GM18511 (cell line): ENCODE measurements around the gene STAC3.
"Not testable (repeated sequence)": the region's sequence is repeated elsewhere in the genome, so short reads cannot be mapped to it uniquely, and the experiment has no call there.

Experiments used
- ATAC-seq: cut with Tn5 transposase; IDR thresholded peaks from one replicate; pipeline ENCODE4 v1.9.1; 2021; ENCODE audit warnings: mild to moderate bottlenecking, moderate library complexity; ENCODE audit not compliant: unreplicated experiment

STAC3 gene

DNA sequence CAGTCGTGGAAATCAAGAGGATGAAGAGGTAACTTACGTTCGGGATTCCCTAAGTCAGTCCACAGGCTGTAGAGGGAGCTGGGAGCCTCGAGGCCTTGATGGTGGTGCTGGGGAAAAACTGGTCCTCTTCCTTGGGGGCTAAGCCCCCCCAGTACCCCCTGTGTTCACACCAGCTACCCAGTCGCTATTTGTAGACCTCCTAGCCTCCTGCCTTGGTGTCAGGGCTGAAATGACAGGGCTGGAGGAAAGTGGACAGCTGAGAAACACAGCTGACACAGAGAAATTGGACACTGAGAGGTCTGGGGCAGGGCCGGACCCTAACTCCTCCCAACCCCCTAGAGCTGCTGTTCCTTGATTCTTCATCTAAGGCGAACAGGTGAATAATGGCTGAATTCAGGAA lies at the start of gene STAC3:
Gene STAC3, minus strand, starts transcription at position 232 of the 400 bp plus-strand sequence. CDS start 1,551 bp downstream, outside the sequence.
- no peak for ATAC-seq

- no peak for ATAC-seq
Measured at GRCh38 chr12:57299514-57300016, 48.6 kb upstream of the STAC3 start.

DNA sequence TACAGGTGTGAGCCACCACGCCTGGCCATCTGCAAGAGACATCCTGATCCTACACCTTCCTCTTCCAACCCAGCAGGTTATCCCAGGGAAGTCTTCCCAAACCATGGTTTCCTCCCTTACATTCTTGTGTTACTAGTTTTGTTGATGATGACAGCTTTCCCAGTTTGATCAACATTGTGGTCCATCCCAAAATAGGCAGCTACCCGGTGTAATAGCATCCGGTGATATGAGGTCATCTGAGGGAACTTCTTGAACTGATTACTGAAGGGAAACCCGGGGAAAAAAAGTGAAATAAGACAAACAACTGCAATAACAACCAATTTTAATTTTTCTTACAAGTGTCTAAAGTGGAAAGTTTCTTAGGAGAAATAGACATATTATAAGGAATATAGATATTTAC lies 45.3 kb upstream of the STAC3 start:
- ATAC-seq = no peak

GRCh38 chr12:57282073-57282472 lies 31.1 kb upstream of the STAC3 start:
- ATAC-seq = not testable (repeated sequence)

DNA sequence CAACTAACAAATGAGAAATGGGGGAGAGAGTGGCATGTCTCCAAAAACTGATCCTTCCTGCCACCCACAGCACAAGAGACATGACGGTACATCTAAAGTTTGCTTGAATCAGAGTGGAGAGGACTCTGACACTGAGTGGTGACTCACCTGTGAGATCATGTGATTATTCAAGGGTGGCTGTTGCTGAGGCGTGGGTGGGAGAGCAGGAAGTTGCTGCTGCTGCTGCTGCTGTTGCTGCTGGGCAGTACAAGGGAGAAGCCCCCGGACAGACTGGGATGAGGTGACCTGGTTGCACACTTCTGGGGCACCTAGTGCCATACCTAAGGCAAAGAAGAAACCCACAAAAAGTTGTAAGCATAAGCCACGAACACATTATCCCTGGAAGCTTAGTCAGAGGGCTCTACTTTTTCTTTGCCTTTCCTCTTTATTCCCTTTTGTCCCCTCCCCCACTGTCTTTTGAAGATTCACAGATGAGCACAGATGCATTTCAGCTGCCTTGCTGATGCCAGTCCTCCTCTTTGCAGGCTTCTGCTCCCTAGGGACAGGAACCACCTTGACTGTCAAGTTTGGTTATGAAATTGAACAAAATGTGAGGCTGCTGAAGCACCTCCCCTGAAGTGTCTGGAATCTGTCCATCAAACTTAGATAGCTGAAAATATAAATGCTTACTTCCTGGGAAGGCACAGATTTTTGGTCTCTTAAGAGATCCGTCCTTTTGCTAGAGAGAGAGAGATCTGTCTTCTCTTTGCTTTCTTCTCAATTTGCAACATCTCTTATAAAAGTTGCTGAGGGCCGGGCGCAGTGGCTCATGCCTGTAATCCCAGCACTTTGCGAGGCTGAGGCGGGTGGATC lies 29.4 kb upstream of the STAC3 start:
- peak; percentile 99 for ATAC-seq

GRCh38 chr12:57278465-57279381 lies 27.7 kb upstream of the STAC3 start:
- no peak for ATAC-seq

DNA sequence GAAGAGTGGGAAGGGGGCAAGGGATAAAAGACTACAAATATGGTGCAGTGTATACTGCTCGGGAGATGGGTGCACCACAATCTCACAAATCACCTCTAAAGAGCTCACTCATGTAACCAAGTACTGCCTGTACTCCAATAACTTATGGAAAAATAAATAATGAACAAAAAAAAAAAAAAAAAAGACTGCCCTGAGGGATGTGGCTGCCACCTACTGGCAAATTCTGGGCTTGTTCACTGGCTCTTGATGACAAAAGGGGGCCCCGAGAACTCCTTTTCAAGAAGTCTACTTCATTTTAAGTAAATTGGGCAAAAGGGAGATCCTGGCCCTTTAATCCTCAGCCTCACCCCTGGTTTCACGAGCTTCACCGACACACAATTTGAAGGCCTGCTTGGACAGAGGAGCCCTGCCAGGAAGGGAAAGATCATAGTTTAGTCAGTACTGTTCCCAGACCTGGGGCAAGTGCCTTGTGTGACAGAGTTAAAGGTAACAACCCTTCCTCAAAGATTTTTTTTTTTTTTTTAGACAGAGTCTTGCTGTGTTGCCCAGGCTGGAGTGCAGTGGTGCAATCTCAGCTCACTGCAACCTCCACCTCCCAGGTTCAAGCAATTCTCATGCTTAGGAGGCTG lies 26.1 kb upstream of the STAC3 start:
- ATAC-seq = no peak

- not testable (repeated sequence) for ATAC-seq
Measured at GRCh38 chr12:57276233-57276632, 25.2 kb upstream of the STAC3 start.

GRCh38 chr12:57273516-57273915 lies 22.5 kb upstream of the STAC3 start:
- ATAC-seq = no peak

GRCh38 chr12:57272337-57273151 lies 21.6 kb upstream of the STAC3 start:
- ATAC-seq = no peak

- no peak for ATAC-seq
Measured at GRCh38 chr12:57270966-57271470, 20.0 kb upstream of the STAC3 start.

GRCh38 chr12:57268264-57268663 lies 17.3 kb upstream of the STAC3 start:
- ATAC-seq = no peak

DNA sequence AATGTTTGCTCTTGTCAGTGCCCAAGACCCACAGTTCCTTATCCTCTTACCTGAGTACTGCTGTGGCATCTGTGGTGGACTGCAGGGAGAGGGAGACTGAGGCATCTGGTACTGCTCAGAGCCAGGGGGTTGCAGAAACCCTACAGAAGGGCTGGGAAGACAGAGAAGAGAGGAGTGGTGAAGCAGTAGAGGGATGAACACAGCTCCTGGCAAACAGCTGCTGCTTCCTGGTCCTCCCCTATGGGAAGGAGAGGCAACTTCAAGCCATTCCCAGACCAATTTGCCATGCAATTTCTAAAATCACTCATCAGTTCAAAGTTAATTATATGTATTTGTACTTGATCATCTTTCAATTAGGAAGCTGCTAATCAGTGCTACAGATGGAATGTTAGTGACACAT lies 15.7 kb upstream of the STAC3 start:
- no peak for ATAC-seq

GRCh38 chr12:57263096-57263495 lies 12.1 kb upstream of the STAC3 start:
- ATAC-seq = no peak

DNA sequence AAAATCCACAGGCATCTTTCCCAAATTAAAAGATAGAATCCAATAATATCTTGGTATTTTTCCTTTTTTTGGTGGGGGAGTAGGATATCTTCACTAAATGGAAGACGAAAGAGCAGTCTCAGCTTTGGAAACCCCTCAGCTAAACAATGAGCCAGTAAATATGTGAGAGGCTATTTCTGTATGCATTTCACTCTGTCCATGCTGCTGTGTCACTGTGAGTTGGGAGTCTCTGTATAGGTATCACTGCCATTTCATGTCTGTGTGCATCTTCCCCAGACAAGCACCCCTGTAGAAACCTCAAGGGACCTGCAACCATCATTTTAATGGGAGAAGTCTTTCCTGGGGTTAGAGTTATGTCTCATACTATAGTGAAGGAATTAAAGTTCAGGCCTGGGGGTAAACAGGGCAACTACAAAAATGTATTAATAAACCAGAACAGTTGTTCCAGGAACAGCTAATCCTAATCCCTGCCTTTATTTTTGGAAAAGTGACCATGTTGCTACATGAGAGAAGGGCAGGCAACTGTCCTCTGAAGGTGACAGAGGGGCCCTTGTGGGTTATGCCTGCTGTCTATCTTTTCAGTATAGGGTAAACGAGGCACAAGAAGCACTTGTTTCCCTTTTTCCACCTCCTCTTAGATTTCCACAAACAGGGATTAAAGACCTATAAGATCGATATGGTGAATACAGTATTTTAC lies 11.3 kb upstream of the STAC3 start:
- no peak for ATAC-seq

DNA sequence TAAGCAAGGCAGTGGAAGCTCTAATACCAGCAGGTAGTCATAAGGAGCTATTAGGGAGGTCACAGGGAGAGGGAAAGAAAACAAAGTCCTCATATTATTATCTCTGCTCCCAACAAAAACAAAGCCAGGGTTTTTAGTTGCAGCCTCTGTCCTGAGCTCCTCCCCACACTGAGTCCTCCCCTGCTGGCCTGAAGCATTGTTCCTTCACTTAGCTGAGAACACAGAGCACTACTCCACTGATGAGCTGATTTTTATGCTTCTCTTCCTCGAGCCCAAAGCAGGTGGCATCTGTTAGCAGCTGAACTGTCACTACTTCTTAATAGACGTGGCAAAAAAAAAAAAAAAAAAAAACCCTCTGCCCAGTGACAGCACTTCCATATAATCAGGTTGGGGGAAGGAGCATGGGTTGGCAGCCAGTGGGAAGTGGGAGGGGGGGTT lies 10.5 kb upstream of the STAC3 start:
- ATAC-seq = no peak

DNA sequence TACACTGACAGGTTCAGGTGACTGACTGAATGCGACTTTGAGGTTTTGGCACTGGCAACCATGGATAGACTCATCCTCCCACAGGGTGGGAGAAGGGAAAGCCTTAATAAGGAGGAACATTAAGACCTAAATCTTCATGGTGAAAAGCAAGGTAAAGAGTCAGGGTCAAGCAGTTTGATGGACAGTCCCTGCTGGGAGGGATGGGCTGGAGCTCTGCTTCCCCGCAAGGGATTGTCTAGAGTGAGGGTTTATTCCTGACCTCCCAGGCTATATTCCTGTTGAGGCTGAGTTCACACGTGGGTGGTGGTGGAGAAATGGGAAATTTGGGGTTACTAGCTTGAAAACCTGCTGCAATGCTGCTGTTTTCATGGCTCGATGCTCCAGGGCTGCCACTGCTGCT lies 9.4 kb upstream of the STAC3 start:
- ATAC-seq = no peak

DNA sequence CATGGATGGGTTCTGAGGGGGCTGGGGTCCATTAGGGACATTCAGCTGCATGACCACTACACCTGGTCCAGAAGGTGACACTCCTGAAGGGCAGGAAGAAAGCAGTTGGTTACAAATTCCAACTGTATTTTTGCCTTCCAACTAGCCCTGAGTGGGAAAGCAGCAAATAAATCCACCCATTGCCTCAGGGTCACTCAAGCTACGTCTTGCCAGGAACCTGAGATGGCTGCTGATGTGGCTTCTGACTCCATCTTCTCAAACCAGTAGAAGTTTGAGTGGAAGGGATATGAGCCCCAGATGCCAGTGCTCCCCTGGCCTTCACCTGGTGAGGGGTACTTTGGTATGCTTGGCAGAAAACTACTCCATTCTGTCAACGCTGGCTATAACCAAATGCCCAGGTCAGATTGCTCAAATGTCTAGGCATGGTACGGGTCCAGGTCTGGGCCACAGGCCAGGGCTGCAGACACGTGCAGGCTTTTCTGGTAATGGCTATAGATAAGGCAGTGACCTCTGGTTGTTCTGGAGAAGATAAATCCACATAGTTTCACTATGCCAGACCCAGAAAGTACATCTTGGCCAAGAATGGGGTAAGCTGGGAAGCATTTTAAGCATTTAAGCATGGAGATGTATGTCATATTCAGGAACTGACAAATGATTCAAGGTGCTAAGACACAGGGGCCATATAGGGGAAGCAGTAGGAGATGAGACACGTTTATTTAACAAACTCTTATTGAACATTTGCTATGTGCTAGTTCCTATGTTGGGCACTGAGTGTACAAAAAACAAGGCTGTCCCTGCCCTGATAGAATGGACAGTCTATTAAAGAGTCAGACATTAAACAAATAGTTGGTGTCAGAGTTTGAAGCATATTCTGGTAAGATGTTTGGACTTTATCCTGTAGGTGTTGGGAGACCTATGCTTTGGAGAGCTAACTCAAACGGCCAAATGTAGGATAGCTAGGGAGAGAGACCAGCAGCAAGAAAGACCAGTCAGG lies 8.3 kb upstream of the STAC3 start:
- no peak for ATAC-seq
